NCI-H2196 (cell line): ENCODE measurements around the gene CLP1.
"Not testable (repeated sequence)": the region's sequence is repeated elsewhere in the genome, so short reads cannot be mapped to it uniquely, and the experiment has no call there.

ENCODE experiments used
- DNase-seq: peaks from one replicate; lab custom pipeline; 2025; ENCODE audit not compliant: unreplicated experiment; lab: John Stamatoyannopoulos, UW

The CLP1 gene

GRCh38 chr11:57659669-57660068 is 2.1 kb downstream of the CLP1 start:
- DNase-seq: no peak

- no peak for DNase-seq
Measured at GRCh38 chr11:57662893-57663292, 5.3 kb downstream of the CLP1 start.

DNA sequence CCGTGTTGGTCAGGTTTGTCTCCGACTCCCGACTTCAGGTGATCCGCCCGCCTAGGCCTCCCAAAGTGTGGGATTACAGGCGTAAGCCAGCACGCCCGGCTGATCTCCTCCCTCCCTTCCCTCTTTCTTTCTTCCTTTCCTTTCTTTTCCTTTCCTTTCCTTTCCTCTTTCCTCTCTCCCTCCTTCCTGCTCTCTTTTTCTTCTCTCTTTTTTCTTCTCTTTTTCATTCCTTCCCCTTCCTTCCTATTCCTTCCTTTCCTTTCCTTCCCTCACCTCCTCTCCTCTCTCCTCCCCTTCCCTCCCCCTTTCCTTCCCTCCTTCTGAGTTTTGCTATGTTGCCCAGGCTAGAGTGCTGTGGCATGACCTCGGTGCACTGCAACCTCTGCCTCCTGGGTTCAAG is 6.4 kb downstream of the CLP1 start:
- no peak for DNase-seq

GRCh38 chr11:57667117-57667735 is 9.7 kb downstream of the CLP1 start:
- peak; percentile 95 for DNase-seq

DNA sequence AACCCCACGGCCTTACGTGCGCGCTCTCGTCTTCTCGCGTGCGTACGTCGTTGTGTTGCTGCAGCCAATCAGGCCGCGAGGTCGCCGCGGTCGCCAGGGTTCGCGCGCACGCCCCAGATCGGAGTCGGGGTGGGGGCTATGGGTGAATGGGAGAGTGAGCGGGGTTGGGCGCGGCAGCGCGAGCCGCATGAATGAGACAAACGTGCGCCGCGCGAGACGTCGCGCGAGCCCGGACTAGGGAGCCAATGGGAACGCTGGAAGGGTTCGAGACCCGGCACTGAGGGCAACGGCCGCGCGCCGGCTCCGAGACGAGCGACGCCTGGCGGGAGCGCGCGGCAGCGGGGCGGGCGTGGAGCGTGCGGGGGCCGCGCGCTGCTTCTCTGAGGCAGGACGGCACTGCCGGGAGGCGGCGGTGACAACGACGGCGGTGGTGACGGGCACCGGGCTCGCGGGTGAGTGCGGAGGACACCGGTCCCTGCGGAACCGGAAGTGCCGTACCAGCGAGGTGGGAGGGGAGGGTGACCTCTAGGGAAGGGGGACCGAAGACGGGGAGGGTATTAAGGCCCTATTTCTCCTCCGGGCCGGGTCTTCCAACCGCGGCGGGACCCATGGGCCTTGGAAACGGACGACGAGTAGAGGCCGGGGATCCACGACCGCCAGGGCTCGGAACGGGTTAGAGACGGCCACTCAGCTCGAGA is 10.3 kb downstream of the CLP1 start, which contains the start of gene ZDHHC5:
Gene ZDHHC5 (plus strand): TSS at position 379 of the 698 bp plus-strand sequence. CDS start 4,977 bp downstream, outside the sequence.
- DNase-seq: peak; percentile 98

- DNase-seq: no peak
Measured at GRCh38 chr11:57668434-57668782, 10.8 kb downstream of the CLP1 start.

DNA sequence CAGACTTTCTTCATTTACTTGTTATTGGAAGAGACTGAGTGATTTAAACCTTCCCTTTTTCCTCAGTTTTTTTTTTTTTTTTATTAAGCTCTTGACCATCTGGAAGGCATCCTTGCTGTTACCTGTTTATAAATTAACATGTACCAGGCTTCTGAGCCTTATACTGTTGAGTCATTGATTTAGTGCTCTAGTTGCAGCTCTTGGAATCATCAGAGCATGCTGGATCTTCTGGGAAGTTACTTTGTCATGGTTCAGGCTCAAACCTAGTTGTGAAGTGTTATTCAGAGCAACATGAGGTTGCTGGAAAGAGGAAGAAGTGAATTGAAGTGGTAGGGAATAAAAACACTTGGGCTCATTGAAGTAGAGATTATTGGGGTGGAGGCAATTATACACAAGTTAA is 16.7 kb downstream of the CLP1 start:
- DNase-seq: no peak

DNA sequence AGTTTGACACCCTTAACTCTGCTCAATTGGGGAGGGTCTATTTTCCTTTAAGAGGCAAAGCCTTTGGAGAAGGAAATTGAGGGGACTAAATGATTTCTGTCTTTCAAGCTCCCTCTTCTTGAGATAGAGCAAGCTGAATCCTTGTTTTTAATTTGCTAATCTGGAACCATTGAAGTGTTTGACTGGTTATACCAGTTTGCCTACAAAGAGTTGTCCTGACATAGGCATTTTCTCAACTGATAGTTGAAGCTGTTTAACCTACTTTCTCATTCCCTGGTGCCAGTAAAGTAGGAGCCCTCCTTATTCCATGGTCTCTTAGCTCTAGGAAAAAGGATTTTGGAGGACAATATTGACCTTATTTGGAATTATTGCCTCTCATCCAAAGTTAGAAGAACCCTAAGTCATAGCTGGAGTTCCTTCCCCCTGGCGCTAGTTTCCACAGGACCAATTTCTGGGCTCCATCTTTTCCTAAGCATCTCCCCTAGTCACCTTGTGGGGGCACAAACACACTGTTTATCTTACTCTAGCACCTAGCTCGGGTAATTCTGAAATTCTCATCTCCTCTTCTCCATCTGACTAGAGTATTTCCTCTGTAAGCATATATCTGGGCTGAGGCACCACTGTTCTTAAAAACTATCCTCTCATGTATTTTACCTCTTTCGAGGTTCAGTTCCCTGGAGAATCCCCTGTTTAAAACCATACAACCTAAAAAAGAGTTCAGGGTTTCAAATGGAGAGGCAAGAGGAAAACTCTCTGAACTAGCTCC is 17.8 kb downstream of the CLP1 start:
- DNase-seq: no peak

DNA sequence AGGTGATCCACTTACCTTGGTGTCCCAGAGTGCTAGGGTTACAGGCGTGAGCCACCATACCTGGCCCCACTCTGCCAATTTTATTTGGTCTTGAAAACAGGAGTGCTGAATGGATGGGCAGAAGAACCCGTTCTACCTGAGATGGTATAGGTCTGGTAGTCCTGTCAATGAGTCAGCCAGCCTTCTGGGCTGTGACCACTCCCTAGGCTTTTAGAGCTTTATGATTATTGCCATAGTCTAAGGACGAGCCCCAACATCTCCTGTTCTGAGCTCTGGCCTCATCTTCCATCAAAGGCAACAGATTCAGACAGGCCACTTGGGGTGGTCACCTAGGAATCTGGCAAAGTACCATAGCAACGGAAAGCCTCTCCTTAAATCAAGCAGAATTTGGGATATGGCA is 21.8 kb downstream of the CLP1 start:
- DNase-seq: no peak

DNA sequence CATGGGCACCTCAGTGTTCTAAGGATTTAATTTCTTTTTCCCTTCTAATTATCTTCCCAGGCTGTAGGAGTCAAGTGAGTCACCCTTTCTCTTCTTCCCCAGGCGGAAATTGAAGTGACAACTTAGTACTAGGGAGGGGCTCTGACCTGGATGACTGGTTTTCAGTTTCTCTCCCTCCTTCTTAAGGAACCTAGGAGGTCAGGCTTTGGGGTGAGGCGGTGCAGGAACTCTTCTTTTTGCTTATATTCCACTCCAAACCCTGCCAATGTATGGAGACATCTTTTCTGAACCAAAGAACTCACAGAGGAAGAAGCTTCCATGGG is 23.0 kb downstream of the CLP1 start:
- no peak for DNase-seq

- no peak for DNase-seq
Measured at GRCh38 chr11:57681168-57681567, 23.6 kb downstream of the CLP1 start.

GRCh38 chr11:57690474-57690873 is 32.9 kb downstream of the CLP1 start:
- DNase-seq: not testable (repeated sequence)

DNA sequence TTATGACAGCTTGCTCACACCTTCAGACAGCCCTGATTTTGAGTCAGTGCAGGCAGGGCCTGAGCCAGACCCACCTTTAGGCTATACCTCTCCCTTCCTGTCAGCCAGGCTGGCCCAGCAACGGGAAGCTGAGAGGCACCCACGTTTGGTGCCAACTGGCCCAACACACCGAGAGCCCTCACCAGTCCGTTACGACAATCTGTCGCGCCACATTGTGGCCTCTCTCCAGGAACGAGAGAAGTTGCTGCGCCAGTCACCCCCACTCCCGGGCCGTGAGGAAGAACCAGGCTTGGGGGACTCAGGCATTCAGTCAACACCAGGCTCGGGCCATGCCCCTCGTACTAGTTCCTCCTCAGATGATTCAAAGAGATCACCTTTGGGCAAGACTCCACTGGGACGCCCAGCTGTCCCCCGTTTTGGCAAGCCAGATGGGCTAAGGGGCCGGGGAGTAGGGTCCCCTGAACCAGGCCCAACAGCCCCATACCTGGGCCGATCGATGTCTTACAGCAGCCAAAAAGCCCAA is 41.3 kb downstream of the CLP1 start:
- DNase-seq: no peak

- no peak for DNase-seq
Measured at GRCh38 chr11:57699813-57700212, 42.3 kb downstream of the CLP1 start.

- no peak for DNase-seq
Measured at GRCh38 chr11:57700425-57700824, 42.9 kb downstream of the CLP1 start.

- DNase-seq: no peak
Measured at GRCh38 chr11:57703341-57703740, 45.8 kb downstream of the CLP1 start.

GRCh38 chr11:57704932-57705331 is 47.4 kb downstream of the CLP1 start:
- no peak for DNase-seq

DNA sequence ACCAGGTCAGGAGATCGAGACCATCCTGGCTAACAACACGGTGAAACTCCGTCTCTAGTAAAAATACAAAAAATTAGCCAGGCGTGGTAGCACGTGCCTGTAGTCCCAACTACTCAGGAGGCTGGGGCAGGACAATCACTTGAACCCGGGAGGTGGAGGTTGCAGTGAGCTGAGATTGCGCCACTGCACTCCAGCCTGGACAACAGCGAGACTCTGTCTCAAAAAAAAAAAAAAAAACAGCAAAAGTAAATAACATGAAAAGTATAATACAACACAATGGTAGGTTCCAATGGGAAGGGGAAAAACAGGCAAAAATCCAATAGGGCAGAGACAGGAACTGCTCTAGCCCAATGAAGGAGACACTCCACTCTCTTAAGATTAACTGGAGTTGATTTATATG is 47.9 kb downstream of the CLP1 start:
- not testable (repeated sequence) for DNase-seq

GRCh38 chr11:57709802-57710367 is 52.3 kb downstream of the CLP1 start:
- DNase-seq: no peak
